Ishikawa (cell line): ENCODE data around the gene SPAG6.

Experiments
- CREB1 ChIP-seq: IDR thresholded peaks from 2 replicates; pipeline ENCODE4 v1.6.1; 2012; ENCODE audit warnings: low read depth
- EP300 ChIP-seq: IDR thresholded peaks from 2 replicates; pipeline ENCODE4 v1.6.1; 2012; ENCODE audit warnings: borderline replicate concordance
- TAF1 ChIP-seq: IDR thresholded peaks from 2 replicates; pipeline ENCODE4 v1.6.1; 2012; ENCODE audit warnings: low read depth, mild to moderate bottlenecking

DNA sequence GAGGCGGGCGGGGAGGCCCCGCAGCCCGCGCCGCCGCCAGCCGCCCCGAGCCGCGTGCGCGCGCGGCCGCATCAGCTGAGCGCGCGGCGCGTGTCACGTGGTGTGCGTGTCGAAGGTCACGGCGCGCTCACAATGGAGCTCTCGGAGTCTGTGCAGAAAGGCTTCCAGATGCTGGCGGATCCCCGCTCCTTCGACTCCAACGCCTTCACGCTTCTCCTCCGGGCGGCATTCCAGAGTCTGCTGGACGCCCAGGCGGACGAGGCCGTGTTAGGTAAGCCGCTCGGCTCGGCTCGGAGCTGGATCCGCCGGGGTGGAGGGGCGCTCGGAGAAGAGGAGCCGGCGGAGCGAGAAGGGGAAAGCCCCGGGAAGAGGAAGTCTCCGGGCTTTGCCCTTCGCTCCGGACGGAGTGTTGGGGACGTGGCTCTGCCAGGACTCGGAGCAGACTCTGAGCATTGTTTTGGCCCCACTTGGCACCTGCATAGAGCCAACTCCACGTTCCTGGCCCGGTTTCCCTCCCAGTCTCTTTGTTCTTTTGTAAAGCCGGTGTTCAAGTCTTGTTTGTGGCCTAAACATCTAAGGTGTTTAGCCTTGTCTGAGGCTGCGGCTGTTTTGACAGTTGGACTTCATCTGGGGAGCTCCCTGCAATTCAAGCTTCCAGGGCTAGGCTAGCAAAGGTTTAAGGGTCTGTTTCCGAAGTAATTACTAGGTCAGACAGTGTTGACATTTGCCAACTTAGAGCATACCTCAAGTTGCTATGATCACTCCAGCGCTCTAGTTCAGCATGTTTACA lies 28.8 kb upstream of the SPAG6 start, which contains the start of gene COMMD3:
- TF ChIP-seq TAF1 (peak; percentile 86), CREB1 (no peak), EP300 (no peak)
